Adrenal gland (tissue), 5 donors: ENCODE results near the gene STARD3NL.

ENCODE experiments used
- POLR2A ChIP-seq, 2 donors: fragments of 450-650 bp; IDR thresholded peaks; one replicate each; pipeline ENCODE4 v1.6.1; 2017; ENCODE audit warnings: antibody characterized with exemption in 2 of 2, mild to moderate bottlenecking in 2 of 2, moderate library complexity in 1 of 2
- TF ChIP-seq, protein P1 (sequence below), 6 experiments: fragments of 450-650 bp in 4 of 6; fragments of 200-600 bp in 2 of 6; sonication (generic) in 1 of 6; IDR thresholded peaks; 1 replicate in 5 of 6; 2 replicates in 1 of 6; pipeline versions ENCODE4 v1.5.1 to v1.8.0; 2016 to 2021; ENCODE audit warnings: antibody characterized with exemption in 6 of 6, mild to moderate bottlenecking in 2 of 6, moderate library complexity in 1 of 6
- donor health status: DM: no; HTN: no; CAD: no.

DNA sequence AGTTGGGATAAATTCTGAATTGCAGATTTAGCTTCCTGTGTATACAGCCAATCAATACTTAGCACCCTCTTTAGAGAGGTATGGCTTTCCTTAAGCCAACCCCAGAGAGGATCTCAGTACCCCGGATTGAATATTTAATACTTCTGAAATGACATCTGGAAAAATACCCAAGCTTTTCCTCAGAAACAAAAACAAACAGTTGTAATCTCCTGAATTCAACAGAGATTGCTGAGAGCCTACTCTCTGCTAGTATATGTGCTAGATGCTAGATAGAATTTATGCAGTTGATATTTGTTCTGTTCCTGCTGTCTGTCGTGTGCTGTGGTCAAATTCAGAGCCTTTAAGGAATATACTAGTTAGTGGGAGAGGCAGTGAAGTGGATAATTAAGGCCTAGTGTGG, 21.1 kb downstream of the STARD3NL start:
- TF ChIP-seq POLR2A (IDR thresholded peaks at IDR 0.05) = no peak
- TF ChIP-seq, protein P1, sequence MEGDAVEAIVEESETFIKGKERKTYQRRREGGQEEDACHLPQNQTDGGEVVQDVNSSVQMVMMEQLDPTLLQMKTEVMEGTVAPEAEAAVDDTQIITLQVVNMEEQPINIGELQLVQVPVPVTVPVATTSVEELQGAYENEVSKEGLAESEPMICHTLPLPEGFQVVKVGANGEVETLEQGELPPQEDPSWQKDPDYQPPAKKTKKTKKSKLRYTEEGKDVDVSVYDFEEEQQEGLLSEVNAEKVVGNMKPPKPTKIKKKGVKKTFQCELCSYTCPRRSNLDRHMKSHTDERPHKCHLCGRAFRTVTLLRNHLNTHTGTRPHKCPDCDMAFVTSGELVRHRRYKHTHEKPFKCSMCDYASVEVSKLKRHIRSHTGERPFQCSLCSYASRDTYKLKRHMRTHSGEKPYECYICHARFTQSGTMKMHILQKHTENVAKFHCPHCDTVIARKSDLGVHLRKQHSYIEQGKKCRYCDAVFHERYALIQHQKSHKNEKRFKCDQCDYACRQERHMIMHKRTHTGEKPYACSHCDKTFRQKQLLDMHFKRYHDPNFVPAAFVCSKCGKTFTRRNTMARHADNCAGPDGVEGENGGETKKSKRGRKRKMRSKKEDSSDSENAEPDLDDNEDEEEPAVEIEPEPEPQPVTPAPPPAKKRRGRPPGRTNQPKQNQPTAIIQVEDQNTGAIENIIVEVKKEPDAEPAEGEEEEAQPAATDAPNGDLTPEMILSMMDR (IDR thresholded peaks at IDR 0.05) = no peak
